WTC11 (cell line): ENCODE results near the gene CLIC1. TPM values are rescaled to one million over a fixed set of nuclear protein-coding genes. Genes with fewer than 3 reads are reported as not detected.

Experiments used
- ATAC-seq: fragments of 200-7000 bp; cut with Tn5 transposase; 2 replicates; pipeline ENCODE4 v1.10.0; 2021; ENCODE audit warnings: mild to moderate bottlenecking, moderate library complexity
- CTCF ChIA-PET: fragments of 300-600 bp; sonication (Branson Sonifier 250); formaldehyde crosslinking; loops from one replicate; lab custom pipeline; 2021; ENCODE audit warnings: antibody characterized with exemption; lab: Charles Lee
- POLR2A ChIA-PET: fragments of 350-600 bp; sonication (Branson Sonifier 250); formaldehyde crosslinking; loops from one replicate; lab custom pipeline; 2021; ENCODE audit warnings: antibody characterized with exemption; lab: Charles Lee
- DNase-seq: peaks from one replicate; pipeline ENCODE4 v3.0.0; 2021; ENCODE audit warnings: low spot score
- H3K27ac Mint-ChIP-seq: 2 replicates; pipeline ENCODE4 v1.8.0; 2021; ENCODE audit warnings: mixed read lengths
- H3K27me3 Mint-ChIP-seq: 2 replicates; pipeline ENCODE4 v1.8.0; 2021; ENCODE audit warnings: low read depth, mild to moderate bottlenecking, moderate library complexity, mixed read lengths
- H3K36me3 Mint-ChIP-seq: 2 replicates; pipeline ENCODE4 v1.8.0; 2021; ENCODE audit warnings: mixed read lengths
- H3K4me1 Mint-ChIP-seq: 2 replicates; pipeline ENCODE4 v1.8.0; 2022; ENCODE audit warnings: mixed read lengths
- H3K4me3 Mint-ChIP-seq: 2 replicates; pipeline ENCODE4 v1.8.0; 2021; ENCODE audit warnings: mild to moderate bottlenecking, moderate library complexity, mixed read lengths
- H3K9me3 Mint-ChIP-seq: 2 replicates; pipeline ENCODE4 v1.8.0; 2021; ENCODE audit warnings: mixed read lengths
- EMX1 ChIP-seq: fragments of 250-450 bp; sonication (Bioruptor Pico); IDR thresholded peaks from 2 replicates; pipeline ENCODE4 v1.8.0; 2021; ENCODE audit warnings: mild to moderate bottlenecking
- FOXP1 ChIP-seq: sonication (generic); formaldehyde crosslinking; IDR thresholded peaks from 2 replicates; pipeline ENCODE4 v1.8.0; 2022; ENCODE audit warnings: missing genetic modification reagents, mild to moderate bottlenecking, moderate library complexity, borderline replicate concordance
- GTF2I ChIP-seq: fragments of 250-450 bp; sonication (Bioruptor Pico); conservative IDR thresholded peaks from 2 replicates; pipeline ENCODE4 v1.4.0; 2021; ENCODE audit warnings: mild to moderate bottlenecking
- KAT7 ChIP-seq: sonication (generic); formaldehyde crosslinking; IDR thresholded peaks from 2 replicates; pipeline ENCODE4 v1.8.1; 2023; ENCODE audit warnings: missing genetic modification reagents, mild to moderate bottlenecking, borderline replicate concordance
- MYBL2 ChIP-seq: sonication (generic); formaldehyde crosslinking; IDR thresholded peaks from 2 replicates; pipeline ENCODE4 v1.8.1; 2023; ENCODE audit warnings: mild to moderate bottlenecking, moderate library complexity, missing genetic modification reagents
- NFATC4 ChIP-seq: fragments of 250-450 bp; sonication (Bioruptor Pico); IDR thresholded peaks from 2 replicates; pipeline ENCODE4 v1.9.0; 2021; ENCODE audit warnings: mild to moderate bottlenecking
- OVOL2 ChIP-seq: fragments of 250-450 bp; sonication (Bioruptor Pico); IDR thresholded peaks from 2 replicates; pipeline ENCODE4 v1.9.0; 2021; ENCODE audit warnings: mild to moderate bottlenecking, borderline replicate concordance
- SP1 ChIP-seq: sonication (generic); formaldehyde crosslinking; conservative IDR thresholded peaks from 2 replicates; pipeline ENCODE4 v1.8.1; 2022; ENCODE audit warnings: missing genetic modification reagents
- TCF7 ChIP-seq: sonication (generic); formaldehyde crosslinking; IDR thresholded peaks from 2 replicates; pipeline ENCODE4 v1.8.0; 2022; ENCODE audit warnings: mild to moderate bottlenecking, low read depth, missing genetic modification reagents, moderate library complexity
- ZBTB21 ChIP-seq: sonication (generic); formaldehyde crosslinking; IDR thresholded peaks from 2 replicates; pipeline ENCODE4 v1.8.1; 2023; ENCODE audit warnings: mild to moderate bottlenecking, missing genetic modification reagents, borderline replicate concordance
- ZNF138 ChIP-seq: sonication (generic); formaldehyde crosslinking; conservative IDR thresholded peaks from 2 replicates; pipeline ENCODE4 v1.8.1; 2022; ENCODE audit warnings: mild to moderate bottlenecking, moderate library complexity, missing genetic modification reagents
- ZNF232 ChIP-seq: sonication (generic); formaldehyde crosslinking; IDR thresholded peaks from 2 replicates; pipeline ENCODE4 v1.8.0; 2022; ENCODE audit warnings: mild to moderate bottlenecking, missing genetic modification reagents
- total RNA-seq: library from RNA; stranded (reverse); gene quantifications from 3 replicates; pipeline ENCODE4 v1.2.3, GENCODE V29; 2021
- TF ChIP-seq, protein P1 (sequence below): fragments of 250-450 bp; sonication (Bioruptor Pico); IDR thresholded peaks from 2 replicates; pipeline ENCODE4 v1.9.0; 2021; ENCODE audit warnings: mild to moderate bottlenecking, borderline replicate concordance
- TF ChIP-seq, protein P2 (sequence below): sonication (generic); formaldehyde crosslinking; IDR thresholded peaks from 2 replicates; pipeline ENCODE4 v1.8.1; 2023; ENCODE audit warnings: mild to moderate bottlenecking, missing genetic modification reagents, moderate library complexity
- TF ChIP-seq, protein P3 (sequence below): fragments of 250-450 bp; sonication (Bioruptor Pico); IDR thresholded peaks from 2 replicates; pipeline ENCODE4 v2.1.2; 2022; ENCODE audit warnings: mild to moderate bottlenecking, moderate library complexity
- TF ChIP-seq, protein P4 (sequence below): fragments of 200-600 bp; IDR thresholded peaks from 2 replicates; pipeline ENCODE4 v1.8.0; 2022; ENCODE audit warnings: antibody characterized with exemption

Gene CLIC1
- total RNA-seq, 1 experiment from 2014 or later, result 244 TPM

DNA sequence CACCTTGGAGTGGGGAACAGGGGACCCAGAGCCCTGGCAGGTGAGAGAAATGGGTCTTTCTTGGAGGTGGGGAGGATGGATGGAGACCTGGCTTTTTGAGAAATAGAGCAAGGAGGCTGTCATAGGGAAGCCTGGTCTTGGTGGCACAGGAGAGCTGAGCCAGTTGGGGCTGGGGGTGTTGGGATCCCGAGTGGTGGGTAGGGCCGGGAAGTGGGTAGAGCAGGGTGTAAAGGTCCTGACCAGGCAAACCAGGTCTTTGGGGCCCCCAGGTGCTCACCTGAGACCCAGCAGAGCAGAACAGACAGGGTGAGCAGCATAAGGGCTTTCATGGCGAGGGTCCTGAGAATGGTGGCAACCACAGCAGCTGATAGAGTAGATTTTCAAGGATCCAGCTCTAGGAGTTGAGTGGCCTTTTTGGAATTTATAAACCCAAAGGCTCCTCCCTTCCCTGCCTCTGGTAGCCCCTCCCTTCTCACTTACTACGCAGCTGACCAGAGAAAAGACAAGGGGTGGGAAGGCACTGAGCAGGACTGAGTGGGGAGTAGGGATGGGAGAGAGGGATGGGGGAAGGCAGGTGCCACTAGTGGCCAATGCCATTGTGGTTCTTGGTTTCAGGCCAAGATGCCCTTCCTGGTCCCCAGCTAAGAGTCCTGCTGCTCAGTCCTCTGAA, 14.8 kb downstream of the CLIC1 start, which contains the start of gene LY6G6C (continued):
- TF ChIP-seq, protein P1, sequence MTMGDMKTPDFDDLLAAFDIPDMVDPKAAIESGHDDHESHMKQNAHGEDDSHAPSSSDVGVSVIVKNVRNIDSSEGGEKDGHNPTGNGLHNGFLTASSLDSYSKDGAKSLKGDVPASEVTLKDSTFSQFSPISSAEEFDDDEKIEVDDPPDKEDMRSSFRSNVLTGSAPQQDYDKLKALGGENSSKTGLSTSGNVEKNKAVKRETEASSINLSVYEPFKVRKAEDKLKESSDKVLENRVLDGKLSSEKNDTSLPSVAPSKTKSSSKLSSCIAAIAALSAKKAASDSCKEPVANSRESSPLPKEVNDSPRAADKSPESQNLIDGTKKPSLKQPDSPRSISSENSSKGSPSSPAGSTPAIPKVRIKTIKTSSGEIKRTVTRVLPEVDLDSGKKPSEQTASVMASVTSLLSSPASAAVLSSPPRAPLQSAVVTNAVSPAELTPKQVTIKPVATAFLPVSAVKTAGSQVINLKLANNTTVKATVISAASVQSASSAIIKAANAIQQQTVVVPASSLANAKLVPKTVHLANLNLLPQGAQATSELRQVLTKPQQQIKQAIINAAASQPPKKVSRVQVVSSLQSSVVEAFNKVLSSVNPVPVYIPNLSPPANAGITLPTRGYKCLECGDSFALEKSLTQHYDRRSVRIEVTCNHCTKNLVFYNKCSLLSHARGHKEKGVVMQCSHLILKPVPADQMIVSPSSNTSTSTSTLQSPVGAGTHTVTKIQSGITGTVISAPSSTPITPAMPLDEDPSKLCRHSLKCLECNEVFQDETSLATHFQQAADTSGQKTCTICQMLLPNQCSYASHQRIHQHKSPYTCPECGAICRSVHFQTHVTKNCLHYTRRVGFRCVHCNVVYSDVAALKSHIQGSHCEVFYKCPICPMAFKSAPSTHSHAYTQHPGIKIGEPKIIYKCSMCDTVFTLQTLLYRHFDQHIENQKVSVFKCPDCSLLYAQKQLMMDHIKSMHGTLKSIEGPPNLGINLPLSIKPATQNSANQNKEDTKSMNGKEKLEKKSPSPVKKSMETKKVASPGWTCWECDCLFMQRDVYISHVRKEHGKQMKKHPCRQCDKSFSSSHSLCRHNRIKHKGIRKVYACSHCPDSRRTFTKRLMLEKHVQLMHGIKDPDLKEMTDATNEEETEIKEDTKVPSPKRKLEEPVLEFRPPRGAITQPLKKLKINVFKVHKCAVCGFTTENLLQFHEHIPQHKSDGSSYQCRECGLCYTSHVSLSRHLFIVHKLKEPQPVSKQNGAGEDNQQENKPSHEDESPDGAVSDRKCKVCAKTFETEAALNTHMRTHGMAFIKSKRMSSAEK (CRISPR knock-in tag), result no peak

DNA sequence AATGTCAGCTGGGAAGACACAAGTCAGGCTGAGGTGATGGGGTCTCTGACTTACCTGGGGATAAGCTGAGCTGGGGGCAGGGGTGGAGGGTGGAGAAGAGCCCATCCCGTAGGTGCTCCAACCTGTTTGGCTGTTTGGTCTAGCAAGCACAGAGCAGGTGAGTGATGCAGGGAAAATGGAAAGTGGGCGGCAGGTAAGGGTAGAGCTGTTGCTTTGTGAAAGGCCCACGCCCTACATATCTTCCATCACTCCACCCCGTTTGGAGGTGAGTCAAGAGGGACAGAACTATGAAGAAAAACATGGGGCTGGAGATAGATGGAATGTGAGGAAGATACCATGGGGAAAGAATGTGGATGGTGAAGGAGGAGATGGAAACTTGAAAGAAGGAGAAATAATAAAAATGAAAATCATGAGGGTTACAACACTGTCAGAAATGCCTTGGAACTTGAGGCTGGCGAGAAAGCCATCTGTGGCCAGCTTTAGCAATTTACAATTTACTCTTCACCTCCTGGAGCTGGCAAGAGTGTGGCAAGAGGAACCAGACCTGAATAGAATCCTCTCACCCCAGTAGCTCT, 16.0 kb downstream of the CLIC1 start:
- Mint-ChIP-seq H3K4me1 (peaks cover 19% of the 10 kb centered on the region), H3K4me3 (no peak overlapping the region), H3K27me3 (peaks cover 4% of the 10 kb centered on the region; the same call in 1 of the 2 replicates), H3K9me3 (no peaks in the 10 kb centered on the region), H3K27ac (no peak overlapping the region), H3K36me3 (no peaks in the 10 kb centered on the region)
- TF ChIP-seq OVOL2 (CRISPR knock-in tag), result no peak
- no peak for TF ChIP-seq KAT7 (CRISPR knock-in tag)
- no peak for TF ChIP-seq ZNF232 (CRISPR knock-in tag)
- no peak for TF ChIP-seq NFATC4 (CRISPR knock-in tag)
- TF ChIP-seq FOXP1 (CRISPR knock-in tag), result no peak
- TF ChIP-seq MYBL2 (CRISPR knock-in tag), result no peak
- TF ChIP-seq SP1 (CRISPR knock-in tag), result no peak
- TF ChIP-seq ZNF138 (CRISPR knock-in tag), result no peak
- TF ChIP-seq TCF7 (CRISPR knock-in tag), result no peak
- TF ChIP-seq ZBTB21 (CRISPR knock-in tag), result no peak
- TF ChIP-seq, protein P2, sequence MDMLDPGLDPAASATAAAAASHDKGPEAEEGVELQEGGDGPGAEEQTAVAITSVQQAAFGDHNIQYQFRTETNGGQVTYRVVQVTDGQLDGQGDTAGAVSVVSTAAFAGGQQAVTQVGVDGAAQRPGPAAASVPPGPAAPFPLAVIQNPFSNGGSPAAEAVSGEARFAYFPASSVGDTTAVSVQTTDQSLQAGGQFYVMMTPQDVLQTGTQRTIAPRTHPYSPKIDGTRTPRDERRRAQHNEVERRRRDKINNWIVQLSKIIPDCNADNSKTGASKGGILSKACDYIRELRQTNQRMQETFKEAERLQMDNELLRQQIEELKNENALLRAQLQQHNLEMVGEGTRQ, result no peak
- TF ChIP-seq, protein P3, sequence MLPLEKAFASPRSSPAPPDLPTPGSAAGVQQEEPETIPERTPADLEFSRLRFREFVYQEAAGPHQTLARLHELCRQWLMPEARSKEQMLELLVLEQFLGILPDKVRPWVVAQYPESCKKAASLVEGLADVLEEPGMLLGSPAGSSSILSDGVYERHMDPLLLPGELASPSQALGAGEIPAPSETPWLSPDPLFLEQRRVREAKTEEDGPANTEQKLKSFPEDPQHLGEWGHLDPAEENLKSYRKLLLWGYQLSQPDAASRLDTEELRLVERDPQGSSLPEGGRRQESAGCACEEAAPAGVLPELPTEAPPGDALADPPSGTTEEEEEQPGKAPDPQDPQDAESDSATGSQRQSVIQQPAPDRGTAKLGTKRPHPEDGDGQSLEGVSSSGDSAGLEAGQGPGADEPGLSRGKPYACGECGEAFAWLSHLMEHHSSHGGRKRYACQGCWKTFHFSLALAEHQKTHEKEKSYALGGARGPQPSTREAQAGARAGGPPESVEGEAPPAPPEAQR (CRISPR knock-in tag), result no peak
- no peak for TF ChIP-seq GTF2I (CRISPR knock-in tag)
- TF ChIP-seq, protein P4, sequence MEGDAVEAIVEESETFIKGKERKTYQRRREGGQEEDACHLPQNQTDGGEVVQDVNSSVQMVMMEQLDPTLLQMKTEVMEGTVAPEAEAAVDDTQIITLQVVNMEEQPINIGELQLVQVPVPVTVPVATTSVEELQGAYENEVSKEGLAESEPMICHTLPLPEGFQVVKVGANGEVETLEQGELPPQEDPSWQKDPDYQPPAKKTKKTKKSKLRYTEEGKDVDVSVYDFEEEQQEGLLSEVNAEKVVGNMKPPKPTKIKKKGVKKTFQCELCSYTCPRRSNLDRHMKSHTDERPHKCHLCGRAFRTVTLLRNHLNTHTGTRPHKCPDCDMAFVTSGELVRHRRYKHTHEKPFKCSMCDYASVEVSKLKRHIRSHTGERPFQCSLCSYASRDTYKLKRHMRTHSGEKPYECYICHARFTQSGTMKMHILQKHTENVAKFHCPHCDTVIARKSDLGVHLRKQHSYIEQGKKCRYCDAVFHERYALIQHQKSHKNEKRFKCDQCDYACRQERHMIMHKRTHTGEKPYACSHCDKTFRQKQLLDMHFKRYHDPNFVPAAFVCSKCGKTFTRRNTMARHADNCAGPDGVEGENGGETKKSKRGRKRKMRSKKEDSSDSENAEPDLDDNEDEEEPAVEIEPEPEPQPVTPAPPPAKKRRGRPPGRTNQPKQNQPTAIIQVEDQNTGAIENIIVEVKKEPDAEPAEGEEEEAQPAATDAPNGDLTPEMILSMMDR, result no peak
- TF ChIP-seq EMX1, result no peak
- ATAC-seq, result no peak
- no peak for DNase-seq
- ChIA-PET CTCF (interaction anchor here (1.9 kb wide), 1 partner anchor 9 kb away, joined by 4 read pairs; no protein-coding TSS in a partner anchor), POLR2A (no interaction called here)
